DLD1 (cell line): Measurements from ENCODE around the gene SUGP2.

Source experiments
- in situ Hi-C: cut with HindIII; loops from 2 replicates; pipeline ENCODE4 v1.10.0; 2017; ENCODE audit warnings: low sequenced_read_pairs

The SUGP2 gene

DNA sequence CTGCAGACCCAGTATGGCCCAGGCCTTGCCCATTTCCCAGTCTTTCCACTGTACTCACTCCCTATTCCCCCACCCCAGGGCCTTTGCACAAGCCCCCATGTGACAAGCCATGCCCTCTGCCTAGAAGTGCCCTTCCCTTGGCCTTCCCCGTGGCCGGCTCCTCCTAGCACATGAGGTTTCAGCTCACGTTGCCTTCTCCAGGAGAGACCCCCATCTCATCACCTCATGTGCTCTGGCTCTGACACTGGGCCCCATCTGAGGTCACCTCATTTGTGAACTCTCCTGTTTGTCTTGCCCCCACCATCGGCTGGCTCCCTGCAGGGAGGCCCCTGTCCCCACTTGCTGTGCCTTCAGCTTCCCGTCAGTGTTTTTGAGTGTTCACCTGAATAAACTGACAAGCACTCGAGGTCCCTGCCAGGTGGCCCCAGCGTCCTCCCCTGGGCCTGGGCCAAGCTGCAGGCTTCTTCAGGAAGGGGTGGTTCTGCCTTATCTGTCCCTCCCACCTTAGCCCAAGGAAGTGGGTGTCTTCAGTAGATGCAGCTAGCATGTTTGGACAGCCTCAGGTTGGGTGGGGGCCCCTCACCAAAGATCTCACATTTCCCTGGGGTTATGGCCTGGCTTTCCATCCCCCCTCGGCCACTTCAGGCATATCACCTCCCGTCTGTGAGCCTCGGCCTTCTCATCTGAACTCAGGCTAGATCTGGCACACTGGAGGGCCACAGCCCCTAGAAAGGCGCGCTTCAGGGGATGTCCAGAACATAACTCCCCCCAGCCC, 26.7 kb upstream of the SUGP2 start:
- in situ Hi-C loops: no loop called here

DNA sequence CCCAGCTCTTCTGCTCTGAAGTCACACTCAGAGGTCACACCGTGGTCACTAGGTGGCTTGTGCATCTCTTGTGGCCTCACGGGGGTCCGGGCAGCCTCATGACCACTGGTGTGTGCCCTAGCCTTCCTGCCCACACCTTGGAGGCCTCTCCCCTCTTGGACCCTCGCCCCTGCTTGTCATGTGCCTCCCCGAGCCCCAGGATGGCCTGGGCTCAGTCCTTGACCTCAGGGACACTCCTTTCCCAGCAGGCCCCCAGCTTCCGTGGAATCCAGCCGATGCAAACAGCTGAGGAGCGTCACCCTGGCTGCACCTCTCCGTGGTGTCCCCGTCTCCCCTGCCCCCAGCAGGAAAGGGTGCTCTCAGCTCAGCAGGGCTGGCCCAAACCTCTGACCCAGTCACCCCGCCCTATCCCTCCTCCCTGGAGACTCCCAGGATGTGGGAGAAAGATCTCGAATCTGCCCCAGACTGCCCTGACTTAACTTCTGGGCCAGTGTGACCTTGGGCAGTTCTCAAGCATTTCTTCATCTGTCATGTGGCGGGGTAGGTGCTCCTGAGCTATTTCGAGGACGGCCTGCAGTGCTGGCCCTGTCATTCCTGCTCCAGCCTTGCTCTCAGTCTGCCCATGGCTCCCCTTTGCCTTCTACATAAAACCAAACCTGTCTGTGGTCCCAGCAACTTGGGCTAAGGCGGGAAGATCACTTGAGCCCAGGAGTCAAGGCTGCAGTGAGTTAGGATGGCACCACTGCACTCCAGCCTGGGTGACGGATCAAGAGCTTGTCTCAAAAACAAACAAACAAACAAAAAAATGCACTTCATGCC, 25.9 kb upstream of the SUGP2 start:
- in situ Hi-C loops: no loop called here

DNA sequence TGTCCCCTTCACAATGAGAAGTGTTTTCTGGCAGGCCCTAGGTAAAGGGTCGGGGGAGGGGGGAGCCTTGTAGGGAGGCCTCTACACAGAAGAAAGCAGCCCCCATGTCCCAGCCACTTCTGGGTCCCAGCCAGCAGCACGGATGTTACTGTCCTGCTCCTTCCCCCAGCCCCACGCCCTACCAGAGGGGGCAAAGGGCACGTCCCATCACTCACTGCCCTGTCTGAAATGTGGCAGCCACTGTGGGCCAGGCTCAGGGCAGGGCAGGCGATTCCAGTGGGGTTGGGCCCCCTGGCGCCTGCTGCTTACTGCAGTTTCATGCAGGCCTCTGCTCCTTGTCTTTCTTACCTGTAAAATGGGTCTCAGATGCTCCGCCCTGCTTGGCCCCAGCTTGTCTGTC, 24.4 kb upstream of the SUGP2 start:
- in situ Hi-C loops: no loop called here

DNA sequence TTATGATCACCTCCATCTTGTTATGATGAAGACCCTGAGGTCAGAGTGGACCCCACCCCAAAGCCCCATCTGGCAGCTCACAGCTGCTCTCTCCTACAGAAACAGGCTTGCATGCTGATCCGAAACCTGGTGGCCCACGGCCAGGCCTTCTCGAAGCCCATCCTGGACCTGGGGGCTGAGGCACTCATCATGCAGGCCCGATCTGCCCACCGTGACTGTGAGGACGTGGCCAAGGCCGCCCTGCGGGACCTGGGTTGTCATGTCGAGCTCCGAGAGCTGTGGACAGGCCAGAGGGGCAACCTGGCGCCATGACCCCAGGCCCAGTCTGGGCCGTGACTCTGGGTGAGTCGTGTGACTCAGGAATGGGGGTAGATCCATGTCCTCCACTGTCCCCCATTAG, 24.0 kb upstream of the SUGP2 start:
- in situ Hi-C loops: no loop called here

DNA sequence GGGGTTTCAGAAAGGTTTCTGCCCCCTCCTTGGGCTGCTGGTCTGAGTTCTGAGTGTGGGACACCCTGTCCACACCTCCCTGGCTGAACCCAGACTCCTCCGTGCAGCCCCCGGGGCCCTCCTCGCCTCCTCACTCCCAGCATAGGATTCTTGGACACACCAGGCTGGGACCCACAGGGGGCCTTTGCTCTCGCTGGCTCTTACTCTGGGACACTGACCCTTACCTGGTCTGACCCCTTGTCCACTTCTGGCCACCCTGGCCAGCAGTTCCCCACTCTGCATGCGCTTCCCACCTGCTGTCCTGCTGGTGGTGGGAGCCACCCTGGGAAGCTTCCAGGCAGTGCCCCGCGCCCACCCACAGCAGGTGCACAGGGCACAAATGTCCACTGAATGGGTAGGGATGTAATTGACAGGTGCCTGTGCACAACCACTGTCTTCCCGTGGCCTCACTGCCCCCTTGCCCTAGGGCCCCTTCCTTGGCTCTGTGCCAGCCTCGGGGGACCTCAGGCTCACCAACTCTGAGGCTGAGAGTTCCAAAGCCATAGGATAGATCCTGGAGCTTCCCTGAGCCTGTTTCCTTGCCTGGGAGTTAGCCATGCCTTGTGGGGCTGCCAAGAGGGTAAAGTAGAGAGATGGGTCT, 23.4 kb upstream of the SUGP2 start:
- in situ Hi-C loops: no loop called here

DNA sequence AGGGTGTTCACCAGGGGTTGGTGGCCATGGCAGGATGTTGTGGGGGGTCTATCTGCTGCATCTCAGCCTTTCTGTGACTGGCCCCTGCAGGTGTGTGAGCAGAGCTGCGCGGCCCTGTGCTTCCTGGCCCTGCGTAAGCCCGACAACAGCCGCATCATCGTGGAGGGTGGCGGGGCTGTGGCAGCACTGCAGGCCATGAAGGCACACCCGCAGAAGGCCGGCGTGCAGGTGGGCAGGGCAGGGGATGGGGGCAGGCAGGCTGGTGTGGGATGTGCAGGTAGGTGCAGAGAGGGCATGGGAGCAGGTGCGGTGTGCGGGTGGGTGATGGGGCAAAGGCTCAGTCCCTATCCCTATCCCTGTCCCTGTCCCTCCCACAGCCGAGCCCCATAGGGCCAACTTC, 22.4 kb upstream of the SUGP2 start:
- in situ Hi-C loops: no loop called here

DNA sequence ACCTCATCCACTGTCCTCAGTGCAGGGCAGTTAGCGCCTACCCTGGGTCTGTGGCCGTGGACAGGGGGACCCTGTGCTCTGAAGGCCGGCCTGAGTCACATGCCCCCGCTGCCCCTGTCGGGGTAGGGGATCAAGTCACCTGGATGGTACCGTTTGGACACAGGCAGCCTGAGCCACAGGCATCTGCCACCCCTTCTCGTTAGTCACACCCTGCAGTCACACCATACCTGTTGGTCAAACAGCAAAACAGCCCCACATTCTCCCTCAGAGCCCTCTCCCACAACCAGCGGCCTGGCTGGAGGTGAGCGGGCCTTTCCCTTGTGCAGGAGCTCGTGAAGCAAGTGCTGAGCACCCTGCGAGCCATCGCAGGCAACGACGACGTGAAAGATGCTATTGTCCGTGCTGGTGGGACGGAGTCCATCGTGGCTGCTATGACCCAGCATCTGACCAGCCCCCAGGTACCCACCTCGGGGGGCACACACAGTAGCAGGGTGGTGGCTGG, 21.7 kb upstream of the SUGP2 start:
- in situ Hi-C loops: no loop called here

DNA sequence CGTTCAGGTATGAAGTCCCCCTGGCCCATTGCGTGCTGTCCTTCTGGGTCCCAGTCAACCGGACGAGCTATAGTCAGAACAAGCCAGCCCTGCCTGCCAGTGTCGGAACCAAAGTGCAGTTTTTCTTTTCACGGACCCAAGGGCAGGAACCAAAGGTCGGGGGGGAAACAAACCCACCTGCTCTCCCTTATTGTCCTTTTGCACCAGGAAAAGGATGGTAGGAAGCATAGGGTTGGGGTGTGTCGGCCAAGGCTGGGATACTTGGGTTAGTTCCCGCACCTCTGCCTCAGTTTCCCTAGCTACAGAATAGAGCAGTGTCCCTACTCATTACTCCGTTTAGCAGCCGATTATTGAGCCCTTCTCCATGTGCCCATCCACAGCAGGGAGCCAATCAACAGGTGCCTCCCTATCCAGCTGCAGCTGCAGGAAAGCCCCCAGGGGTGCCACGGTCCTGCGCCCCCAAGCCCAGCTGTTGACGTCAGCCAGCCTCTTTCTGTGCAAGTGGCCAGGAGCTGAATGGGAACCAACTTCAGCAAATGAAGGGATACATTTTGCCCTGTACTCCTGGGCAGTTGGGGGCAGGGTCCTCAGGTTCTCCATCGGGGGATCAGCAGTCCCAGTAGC, 21.1 kb upstream of the SUGP2 start:
- in situ Hi-C loops: no loop called here

DNA sequence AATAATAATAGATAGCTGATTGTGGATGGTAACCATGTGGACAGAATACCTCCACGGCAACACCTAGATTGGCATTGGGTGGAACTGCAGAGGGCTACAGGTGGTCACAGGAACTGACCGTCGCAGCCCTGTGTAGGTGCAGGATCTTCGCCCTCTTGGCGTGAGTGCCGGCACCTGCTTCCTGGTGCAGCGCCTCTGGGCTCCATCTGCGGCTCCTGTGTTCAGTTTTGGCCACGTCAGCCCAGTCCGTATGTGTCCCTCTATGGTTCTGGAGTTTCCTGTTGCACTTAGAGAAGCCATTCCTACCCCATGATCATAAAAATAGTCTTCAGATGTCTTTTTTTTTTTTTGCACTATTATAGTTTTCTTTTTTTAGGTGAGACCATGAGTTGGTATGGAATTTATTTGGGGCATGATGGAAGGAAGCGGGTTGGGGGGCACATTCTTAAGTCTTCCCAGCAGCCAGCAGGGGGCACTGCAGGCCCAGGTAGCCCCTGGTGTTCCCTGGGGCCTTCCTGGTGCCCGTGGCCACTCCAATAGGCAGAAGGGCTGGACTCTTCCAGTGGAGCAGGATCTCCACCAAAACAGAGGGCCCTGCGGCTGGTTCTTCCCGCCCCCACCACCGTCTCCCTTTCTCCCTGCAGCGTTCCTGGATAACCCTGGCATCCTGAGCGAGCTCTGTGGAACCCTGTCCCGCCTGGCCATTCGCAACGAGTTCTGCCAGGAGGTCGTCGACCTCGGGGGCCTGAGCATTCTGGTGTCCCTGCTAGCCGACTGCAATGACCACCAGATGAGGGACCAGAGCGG, 20.4 kb upstream of the SUGP2 start:
- in situ Hi-C loops: no loop called here

DNA sequence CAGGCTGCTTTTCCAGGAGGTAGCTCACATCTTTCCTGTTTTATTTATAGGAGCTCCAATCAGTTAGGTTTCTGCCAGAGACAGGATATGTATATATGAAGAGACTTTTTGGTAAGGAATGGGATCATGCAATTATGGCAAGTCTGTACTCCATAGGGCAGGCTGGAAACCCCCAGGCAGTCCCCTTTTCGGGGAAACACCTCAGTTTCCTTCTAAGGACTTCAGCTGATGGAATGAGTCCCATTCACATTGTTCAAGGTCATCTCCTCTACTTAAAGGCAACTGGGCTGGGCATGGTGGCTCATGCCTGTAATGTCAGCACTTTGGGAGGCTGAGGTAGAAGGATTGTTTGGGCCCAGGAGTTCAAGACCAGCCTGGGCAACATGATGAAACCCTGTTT, 19.6 kb upstream of the SUGP2 start:
- in situ Hi-C loops: no loop called here

DNA sequence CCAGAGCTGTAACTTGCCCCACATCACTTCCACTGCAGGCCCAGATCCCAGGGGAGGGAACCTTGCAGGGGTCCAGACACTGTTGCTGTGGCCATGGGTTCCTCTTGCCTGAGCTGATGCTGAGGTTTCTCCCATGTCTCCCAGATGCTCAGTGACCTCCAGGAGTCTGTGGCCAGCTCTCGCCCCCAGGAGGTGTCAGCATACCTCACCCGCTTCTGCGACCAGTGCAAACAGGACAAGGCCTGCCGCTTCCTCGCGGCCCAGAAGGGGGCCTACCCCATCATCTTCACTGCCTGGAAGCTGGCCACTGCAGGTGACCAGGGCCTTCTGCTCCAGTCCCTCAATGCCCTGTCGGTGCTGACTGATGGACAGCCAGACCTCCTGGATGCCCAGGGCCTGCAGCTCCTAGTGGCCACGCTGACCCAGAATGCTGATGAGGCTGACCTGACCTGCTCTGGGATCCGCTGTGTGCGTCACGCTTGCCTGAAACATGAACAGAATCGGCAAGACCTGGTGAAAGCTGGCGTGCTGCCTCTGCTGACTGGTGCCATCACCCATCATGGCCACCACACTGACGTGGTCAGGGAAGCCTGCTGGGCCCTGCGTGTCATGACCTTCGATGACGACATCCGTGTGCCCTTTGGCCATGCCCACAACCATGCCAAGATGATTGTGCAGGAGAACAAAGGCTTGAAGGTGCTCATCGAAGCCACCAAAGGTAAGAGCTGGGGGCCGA, 18.3 kb upstream of the SUGP2 start:
- in situ Hi-C loops: no loop called here

DNA sequence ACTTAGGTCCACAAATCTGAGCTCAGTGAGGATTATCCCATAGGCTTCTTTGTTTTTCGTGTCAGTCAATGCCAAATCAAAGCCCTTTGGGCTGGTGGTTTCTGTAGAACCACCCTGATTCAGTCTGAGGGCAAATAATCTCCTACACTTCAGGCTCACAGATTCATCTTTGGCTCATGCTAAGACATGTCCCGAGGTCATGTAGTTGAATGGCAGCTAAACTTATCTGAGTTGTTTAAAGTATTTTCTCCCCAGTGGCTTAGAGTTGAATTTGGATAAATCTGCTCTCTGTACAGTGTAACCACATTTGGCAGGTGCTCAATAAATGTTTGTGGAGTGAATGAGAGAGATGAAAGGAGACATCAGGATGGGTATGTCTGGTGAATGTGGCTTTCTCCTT, 17.4 kb upstream of the SUGP2 start:
- in situ Hi-C loops: no loop called here

DNA sequence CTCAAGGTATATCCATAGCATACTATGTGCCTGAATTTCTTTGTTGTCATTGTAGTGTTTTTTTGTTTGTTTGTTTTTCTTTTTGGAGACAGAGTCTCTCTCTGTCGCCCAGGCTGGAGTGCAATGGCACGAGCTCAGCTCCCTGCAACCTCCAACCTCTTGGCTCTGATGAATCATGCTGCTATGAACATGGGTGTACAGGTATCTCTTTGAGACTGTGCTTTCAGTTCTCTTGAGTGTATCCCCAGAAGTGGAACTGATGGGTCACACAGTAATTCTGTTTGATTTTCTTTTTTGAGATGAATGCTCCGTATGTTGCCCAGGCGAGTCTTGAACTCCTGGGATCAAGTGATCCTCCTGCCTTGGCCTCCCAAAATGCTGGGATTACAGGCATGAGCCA, 16.8 kb upstream of the SUGP2 start:
- in situ Hi-C loops: no loop called here

DNA sequence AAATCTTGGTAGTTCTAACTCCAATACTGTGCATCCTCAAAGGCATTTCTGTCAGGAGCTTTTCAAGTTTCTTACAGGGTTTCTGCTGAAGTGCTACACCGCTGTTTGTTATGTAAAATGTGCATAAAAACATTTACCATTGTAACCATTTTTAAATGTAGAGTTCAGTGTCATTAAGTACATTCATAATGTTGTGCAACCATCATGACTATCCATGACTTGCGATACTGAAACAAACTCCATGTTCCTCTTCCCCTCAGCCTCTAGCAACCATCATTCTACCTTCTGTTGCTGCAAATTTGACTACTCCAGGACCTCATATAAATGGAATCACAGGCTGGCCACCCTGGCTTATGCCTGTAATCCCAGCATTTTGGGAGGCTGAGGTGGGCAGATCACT, 16.1 kb upstream of the SUGP2 start:
- in situ Hi-C loops: no loop called here

DNA sequence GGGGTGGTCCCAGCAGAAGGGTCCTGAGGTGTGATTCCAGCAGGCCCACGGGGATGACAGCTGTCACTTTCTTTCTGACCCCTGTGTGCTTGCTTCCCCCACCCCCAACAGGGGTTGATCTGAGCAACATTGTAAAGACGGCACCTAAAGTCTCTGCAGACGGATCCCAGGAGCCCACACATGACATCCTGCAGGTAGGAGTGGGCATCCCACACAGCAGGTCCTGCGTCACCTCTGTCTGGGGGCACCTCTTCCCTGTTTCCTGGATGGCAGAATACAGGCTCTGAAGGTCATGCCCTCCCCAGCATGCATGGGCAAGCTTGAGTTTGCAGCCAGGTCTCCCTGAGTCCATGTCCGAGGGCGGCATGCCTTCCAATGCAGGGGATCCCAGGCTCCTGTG, 10.6 kb upstream of the SUGP2 start:
- in situ Hi-C loops: no loop called here

DNA sequence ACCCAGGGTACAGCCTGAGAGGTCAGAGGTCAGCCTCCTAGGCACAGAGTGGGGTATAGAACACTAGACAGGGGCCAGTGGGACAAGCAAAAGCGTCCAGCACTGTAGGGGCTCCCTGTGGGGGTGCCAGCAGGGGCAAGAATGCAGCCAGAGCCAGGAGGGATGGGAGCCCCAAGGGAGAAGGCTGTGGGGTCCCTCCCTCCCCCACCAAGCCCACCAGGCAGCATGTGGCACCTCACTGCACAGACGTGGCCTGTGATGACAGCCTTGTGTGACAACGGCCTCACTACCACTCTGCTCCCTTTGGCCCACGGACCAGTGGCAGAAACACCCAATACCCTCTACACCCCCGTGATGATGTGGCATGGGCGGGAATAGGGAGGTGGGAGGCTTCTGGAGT, 10.2 kb upstream of the SUGP2 start:
- in situ Hi-C loops: no loop called here

DNA sequence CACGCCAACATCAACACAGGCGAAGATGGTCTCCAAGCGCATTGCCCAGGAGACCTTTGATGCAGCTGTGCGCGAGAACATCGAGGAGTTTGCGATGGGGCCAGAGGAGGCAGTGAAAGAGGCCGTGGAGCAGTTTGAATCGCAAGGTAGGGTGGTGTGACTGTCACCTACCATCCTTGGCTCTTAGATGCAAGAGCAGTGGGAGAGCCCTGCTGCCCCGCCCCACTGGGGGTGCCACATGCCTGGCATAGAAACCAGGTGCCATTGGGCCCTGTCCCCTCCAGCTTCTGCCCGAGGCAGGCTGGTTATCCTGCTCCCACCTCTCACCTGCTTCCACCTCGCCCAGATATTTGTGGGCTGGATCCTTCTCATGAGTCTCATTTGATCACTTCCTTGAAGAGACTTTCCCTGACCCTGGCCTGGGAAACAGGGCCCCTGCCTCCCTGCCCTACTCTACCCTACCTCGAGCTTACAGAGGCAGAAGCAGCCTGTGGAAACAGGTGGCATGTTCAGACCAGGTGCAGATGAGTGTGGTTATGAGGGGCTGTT, 9.5 kb upstream of the SUGP2 start:
- in situ Hi-C loops: no loop called here

DNA sequence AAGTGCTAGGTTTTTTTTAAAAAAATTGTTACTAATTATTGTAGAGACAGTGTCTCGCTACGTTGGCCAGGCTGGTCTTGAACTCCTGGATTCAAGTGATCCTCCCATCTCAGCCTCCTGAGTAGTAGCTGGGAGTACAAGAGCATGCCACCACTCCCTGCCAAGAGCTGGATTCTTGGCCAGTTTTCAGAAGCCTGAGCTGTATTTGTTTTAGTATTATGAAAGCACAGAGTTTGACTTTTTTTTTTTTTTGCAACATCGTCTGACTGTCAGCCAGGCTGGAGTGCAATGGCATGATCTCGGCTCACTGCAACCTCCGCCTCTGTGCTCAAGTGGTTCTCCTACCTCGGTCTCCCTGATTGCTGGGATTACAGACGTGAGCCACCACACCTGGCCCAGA, 7.1 kb upstream of the SUGP2 start:
- in situ Hi-C loops: no loop called here

DNA sequence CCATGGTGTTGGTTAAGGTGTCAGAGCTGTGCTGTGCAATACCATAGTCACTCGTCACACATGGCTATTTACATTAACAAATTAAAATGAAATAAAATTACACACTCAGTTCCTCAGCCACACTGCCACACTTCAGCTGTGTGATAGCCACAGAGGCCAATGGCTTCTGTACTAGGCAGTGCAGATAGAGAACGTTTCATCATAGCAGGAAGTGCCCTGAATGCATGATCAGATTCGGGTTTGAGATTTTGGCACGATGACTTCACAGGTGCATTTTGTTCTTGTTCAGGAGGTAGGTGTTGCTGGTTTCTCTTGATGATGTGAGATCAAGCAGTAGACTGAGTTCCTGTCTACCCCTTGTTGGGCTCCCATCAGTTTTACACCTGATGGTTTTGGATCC, 6.6 kb upstream of the SUGP2 start:
- in situ Hi-C loops: no loop called here

DNA sequence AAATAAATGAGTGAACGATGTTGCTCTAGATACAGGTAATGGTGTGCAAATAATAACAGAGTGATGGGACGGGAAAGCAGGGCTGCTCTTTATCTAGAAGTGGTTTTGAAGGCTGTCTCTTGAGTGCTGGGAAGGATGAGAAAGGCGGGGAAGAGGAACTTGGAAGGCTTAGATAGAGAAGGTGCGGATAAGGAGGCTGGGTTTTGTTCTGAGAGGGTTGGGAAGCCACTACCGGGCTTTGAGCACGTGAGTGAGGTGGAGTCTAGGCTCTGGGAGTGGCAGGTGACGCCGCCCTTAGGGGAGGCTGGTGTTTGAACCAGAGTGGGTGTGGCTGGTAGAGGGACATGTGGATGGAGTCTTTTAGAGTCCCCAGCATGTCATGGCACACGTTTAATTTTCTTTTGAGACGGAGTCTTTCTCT, 897 bp upstream of the SUGP2 start:
- in situ Hi-C loops: no loop called here
